ENCODE measurements around the gene ADIPOR2. TPM values are rescaled to one million over a fixed set of nuclear protein-coding genes. Genes with fewer than 3 reads are reported as not detected.
"Not testable (repeated sequence)": the region's sequence is repeated elsewhere in the genome, so short reads cannot be mapped to it uniquely, and the experiment has no call there.

Gene ADIPOR2
- total RNA-seq, 1 donor from 2014 or later = 40.5 TPM

DNA sequence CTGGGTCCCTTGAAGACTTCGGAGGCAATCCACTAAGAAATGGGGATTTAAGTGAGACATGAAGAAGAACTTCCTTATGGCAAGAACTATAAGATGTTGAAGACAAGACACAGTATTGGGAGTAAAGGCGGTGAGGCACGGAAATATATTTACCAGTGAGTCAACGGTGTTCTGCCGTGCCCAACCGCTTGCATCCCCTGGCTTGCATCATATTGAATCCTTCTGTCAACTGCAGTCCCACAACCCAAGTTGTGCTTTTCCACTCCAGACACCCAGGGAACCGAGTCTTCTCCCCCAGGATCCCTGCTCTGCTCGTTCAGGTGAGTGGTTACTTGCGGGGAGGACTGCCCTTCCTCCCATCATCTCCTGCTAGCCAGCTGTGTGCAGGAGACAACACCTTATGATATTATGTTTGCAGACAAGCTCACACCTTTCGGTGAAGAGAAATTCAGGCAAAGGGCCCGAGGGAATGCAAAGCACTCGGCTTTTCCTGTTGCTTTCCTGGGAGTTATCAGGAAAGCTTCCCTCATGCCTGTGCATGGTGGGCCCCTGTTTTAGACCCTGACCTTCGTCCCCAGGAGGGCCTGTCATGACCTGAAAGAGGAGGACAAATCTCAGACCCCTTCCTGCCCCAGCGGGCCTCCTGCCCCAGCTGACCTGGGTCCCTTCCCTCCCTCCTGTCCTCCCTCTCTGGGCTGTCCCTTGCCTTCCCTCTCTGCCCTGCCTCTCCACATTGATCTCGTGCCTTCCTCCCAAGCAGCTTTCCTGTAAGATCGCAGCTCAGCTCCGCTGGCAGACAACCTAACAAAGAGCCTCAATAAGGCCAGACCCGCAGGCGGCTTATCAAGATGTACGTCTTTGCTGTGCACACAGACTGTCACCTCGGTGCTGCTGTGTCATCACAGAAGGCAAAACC lies 125.2 kb downstream of the ADIPOR2 start:
- intact Hi-C loops (cut with micrococcal nuclease) = no loop called here
- H3K4me3 ChIP-seq = no peak overlapping the region
- H3K36me3 ChIP-seq = no peaks in the 10 kb centered on the region
- no peak overlapping the region for H3K27ac ChIP-seq (replicated peaks)
- H3K4me1 ChIP-seq = peaks cover 6% of the 10 kb centered on the region
- TF ChIP-seq, protein P1, sequence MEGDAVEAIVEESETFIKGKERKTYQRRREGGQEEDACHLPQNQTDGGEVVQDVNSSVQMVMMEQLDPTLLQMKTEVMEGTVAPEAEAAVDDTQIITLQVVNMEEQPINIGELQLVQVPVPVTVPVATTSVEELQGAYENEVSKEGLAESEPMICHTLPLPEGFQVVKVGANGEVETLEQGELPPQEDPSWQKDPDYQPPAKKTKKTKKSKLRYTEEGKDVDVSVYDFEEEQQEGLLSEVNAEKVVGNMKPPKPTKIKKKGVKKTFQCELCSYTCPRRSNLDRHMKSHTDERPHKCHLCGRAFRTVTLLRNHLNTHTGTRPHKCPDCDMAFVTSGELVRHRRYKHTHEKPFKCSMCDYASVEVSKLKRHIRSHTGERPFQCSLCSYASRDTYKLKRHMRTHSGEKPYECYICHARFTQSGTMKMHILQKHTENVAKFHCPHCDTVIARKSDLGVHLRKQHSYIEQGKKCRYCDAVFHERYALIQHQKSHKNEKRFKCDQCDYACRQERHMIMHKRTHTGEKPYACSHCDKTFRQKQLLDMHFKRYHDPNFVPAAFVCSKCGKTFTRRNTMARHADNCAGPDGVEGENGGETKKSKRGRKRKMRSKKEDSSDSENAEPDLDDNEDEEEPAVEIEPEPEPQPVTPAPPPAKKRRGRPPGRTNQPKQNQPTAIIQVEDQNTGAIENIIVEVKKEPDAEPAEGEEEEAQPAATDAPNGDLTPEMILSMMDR (IDR thresholded peaks at IDR 0.05; ENCODE audit: borderline replicate concordance) = no peak
- H3K9me3 ChIP-seq (replicated peaks) = no peaks in the 10 kb centered on the region
- no peak for DNase-seq
- peaks cover 62% of the 10 kb centered on the region for H3K27me3 ChIP-seq (ENCODE audit: low read depth)

DNA sequence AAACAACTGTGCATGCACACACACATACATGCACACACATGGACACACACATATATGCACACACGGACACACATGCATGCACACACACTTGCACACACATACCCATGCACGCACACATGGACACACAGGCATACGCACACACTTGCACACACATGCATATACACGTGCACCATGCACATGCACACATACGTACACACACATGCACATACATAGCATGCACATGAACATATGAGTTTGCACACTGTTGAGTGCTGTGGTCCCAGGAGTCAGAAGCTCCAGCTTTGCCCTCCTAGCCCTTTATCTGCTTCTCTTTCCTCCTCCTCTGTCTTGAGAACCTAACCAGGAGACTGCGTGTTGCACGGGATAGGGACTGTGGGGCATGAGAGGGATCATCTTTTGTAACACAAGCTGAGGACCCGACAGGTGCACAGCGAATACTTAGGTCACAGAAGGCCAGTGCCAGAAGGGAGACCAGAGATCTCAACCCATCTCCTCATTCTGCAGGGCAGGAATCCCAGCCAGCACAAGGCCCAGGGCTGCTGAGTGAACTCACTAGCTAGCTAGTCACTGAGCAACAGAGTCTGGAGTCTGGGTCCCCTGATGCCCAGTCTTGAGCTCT lies 126.0 kb downstream of the ADIPOR2 start:
- intact Hi-C loops (cut with micrococcal nuclease) = no loop called here
- H3K36me3 ChIP-seq = no peaks in the 10 kb centered on the region
- TF ChIP-seq, protein P1 (IDR thresholded peaks at IDR 0.05; ENCODE audit: borderline replicate concordance) = no peak
- peaks cover 6% of the 10 kb centered on the region for H3K4me1 ChIP-seq
- no peak overlapping the region for H3K27ac ChIP-seq (replicated peaks)
- H3K9me3 ChIP-seq (replicated peaks) = no peaks in the 10 kb centered on the region
- no peak for DNase-seq
- peaks cover 65% of the 10 kb centered on the region for H3K27me3 ChIP-seq (ENCODE audit: low read depth)
- H3K4me3 ChIP-seq = no peak overlapping the region

DNA sequence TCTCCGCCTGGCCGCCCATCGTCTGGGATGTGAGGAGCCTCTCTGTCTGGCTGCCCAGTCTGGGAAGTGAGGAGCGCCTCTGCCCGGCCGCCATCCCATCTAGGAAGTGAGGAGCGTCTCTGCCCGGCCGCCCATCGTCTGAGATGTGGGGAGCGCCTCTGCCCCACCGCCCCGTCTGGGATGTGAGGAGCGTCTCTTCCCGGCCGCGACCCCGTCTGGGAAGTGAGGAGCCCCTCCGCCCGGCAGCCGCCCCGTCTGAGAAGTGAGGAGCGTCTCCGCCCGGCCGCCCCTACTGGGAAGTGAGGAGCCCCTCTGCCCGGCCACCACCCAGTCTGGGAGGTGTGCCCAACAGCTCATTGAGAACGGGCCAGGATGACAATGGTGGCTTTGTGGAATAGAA lies 127.1 kb downstream of the ADIPOR2 start:
- DNase-seq; H3K9me3 ChIP-seq (replicated peaks); H3K4me1 ChIP-seq; H3K4me3 ChIP-seq; H3K36me3 ChIP-seq; H3K27ac ChIP-seq (replicated peaks); intact Hi-C loops (cut with micrococcal nuclease): not testable (repeated sequence)
- H3K27me3 ChIP-seq (ENCODE audit: low read depth) = peaks cover 76% of the 10 kb centered on the region

DNA sequence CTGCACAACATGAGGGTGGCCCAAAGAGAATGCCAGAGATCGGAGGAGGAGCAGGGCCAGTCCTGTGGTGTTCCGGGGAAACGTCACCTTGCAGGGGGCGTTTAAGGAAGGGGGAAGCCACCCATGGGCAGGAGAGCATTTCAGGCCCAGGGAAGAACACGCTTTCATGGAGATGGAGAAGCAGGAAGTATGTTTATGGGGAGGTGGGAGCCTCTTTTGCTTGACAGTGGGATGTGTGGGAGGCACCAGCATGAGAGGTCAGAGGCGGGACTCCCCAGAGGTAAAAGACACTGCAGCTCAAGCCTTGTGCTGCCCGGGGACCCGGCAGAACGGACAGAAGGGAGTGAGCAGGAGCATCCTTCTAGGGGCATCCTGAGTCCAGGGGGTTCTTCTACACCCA lies 128.2 kb downstream of the ADIPOR2 start:
- TF ChIP-seq, protein P1 (IDR thresholded peaks at IDR 0.05; ENCODE audit: borderline replicate concordance) = no peak
- no peaks in the 10 kb centered on the region for H3K9me3 ChIP-seq (replicated peaks)
- no peak for DNase-seq
- no peak overlapping the region for H3K27ac ChIP-seq (replicated peaks)
- peaks cover 85% of the 10 kb centered on the region for H3K27me3 ChIP-seq (ENCODE audit: low read depth)
- H3K4me1 ChIP-seq = peaks cover 6% of the 10 kb centered on the region
- no peaks in the 10 kb centered on the region for H3K36me3 ChIP-seq
- intact Hi-C loops (cut with micrococcal nuclease) = no loop called here
- H3K4me3 ChIP-seq = no peak overlapping the region

DNA sequence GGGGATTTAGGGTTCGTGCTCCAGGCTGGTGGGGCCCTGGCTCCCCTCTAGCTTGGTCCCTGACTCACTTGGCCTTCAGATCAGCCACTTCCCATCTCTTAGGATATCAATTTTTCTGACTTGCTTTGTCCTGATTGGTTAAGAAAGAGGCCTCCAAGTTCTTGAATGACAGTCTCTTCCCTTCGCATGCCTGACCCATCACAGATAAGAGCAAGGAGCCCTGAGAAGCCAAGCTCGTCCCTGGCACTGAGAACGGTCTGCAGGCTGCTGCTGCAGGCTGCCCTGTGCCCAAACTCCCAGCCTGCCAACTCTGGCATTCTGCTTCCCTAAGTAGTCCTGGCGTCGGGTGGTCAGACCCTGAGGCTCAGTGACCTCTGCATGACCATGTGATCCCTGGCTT lies 128.7 kb downstream of the ADIPOR2 start:
- Histone ChIP-seq H3K9me3 (replicated peaks) (no peaks in the 10 kb centered on the region), H3K27ac (replicated peaks) (no peak overlapping the region), H3K27me3 (ENCODE audit: low read depth) (peaks cover 85% of the 10 kb centered on the region), H3K4me1 (peaks cover 6% of the 10 kb centered on the region), H3K36me3 (no peaks in the 10 kb centered on the region), H3K4me3 (no peak overlapping the region)
- TF ChIP-seq, protein P1 (IDR thresholded peaks at IDR 0.05; ENCODE audit: borderline replicate concordance) = no peak
- intact Hi-C loops (cut with micrococcal nuclease) = no loop called here
- no peak for DNase-seq
